ENCODE data around the gene TOP1. TPM values are rescaled to one million over a fixed set of nuclear protein-coding genes. Genes with fewer than 3 reads are reported as not detected.

The TOP1 gene
- total RNA-seq, 4 donors from 2014 or later: 23.1 to 49.9 (median 31.6) TPM

DNA sequence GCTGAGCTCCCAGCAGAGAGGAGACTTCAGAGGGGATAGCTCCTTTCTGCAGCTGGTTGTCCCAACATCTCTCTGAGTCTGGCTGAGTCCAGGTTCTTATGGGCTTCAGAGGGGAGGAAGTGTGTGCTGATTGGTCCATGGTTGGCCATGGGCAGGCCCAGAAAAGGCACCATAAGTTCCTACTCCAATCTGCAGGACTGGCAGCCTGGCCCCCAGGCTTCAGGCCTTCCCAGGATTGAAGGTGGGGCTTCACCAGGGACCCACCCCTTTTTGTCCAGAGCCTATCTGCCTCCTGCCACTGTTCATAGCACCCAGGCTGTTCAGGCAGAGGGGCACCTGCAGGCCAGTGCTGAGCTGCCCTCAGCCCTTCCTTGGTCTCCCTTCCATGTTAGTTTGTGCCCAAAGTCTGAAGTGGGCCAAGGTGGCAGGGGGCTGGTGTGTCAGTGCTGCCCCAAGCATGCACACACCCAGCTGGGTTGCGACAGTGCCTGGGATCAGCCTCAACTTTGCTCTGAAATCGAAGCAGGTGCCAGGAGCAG lies 21.6 kb upstream of the TOP1 start:
- Histone ChIP-seq H3K27ac (no peak overlapping the region), H3K36me3 (no peaks in the 10 kb centered on the region), H3K4me3 (no peak overlapping the region), H3K4me1 (peaks cover 39 to 74% (median 46%) of the 10 kb centered on the region in 3 donors), H3K9me3 (no peaks in the 10 kb centered on the region), H3K27me3 (no peaks in the 10 kb centered on the region)
- DNase-seq: no peak
- TF ChIP-seq CTCF (IDR thresholded peaks at IDR 0.05) (no peak), POLR2A (IDR thresholded peaks at IDR 0.05) (no peak)
- intact Hi-C loops (cut with DNase I): no loop called here
- 80% methylated on average over 2 of the region's 2 CpGs; no CpG with 5 or more reads in 1 of the 2 donors for WGBS, 2 donors

DNA sequence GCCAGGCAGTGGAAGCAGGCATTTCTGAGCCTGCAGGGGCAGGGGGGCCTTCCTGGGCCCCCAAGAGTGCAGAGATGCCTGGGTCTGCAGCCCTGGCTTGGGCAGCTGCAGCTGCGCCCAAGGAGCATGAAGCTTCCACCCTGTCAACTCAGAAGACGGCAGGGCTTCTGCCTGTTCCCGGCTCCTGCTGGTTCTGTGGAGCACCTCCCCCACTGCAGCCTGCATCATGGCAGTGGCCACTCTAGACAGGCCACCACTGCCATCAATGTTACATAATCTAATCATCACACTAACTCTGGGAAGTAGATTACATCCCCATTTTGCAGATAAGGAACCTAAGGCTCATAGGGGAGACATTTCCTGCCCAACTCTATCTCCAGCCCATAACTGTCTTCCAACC lies 21.1 kb upstream of the TOP1 start:
- H3K9me3 ChIP-seq: no peaks in the 10 kb centered on the region
- peaks cover 36 to 75% (median 44%) of the 10 kb centered on the region in 3 donors for H3K4me1 ChIP-seq
- no peaks in the 10 kb centered on the region for H3K36me3 ChIP-seq
- 92 to 95% methylated on average over 3 of the region's 3 CpGs for WGBS, 2 donors
- DNase-seq: no peak
- intact Hi-C loops (cut with DNase I): no loop called here
- H3K27ac ChIP-seq: peak overlapping the region in 1 of 4 donors; percentile 61
- H3K4me3 ChIP-seq: no peak overlapping the region
- no peaks in the 10 kb centered on the region for H3K27me3 ChIP-seq
- TF ChIP-seq CTCF (IDR thresholded peaks at IDR 0.05) (no peak), POLR2A (IDR thresholded peaks at IDR 0.05) (no peak)

GRCh38 chr20:41009946-41010345 lies 18.7 kb upstream of the TOP1 start:
- DNase-seq: no peak
- WGBS, 2 donors: 59 to 81% methylated on average over 2 to 3 of the region's 3 CpGs
- Histone ChIP-seq H3K4me1 (peaks cover 11 to 58% (median 26%) of the 10 kb centered on the region in 3 donors), H3K27me3 (no peaks in the 10 kb centered on the region), H3K9me3 (no peaks in the 10 kb centered on the region), H3K4me3 (no peak overlapping the region), H3K27ac (no peak overlapping the region), H3K36me3 (no peaks in the 10 kb centered on the region)
- TF ChIP-seq CTCF (IDR thresholded peaks at IDR 0.05): no peak
- no peak for TF ChIP-seq POLR2A (IDR thresholded peaks at IDR 0.05)
- intact Hi-C loops (cut with DNase I): no loop called here

GRCh38 chr20:41011551-41012067 lies 17.0 kb upstream of the TOP1 start:
- intact Hi-C loops (cut with DNase I): no loop called here
- H3K27ac ChIP-seq: peak overlapping the region in 1 of 4 donors; percentile 30
- TF ChIP-seq CTCF (IDR thresholded peaks at IDR 0.05): no peak
- TF ChIP-seq POLR2A (IDR thresholded peaks at IDR 0.05): no peak
- H3K27me3 ChIP-seq: no peaks in the 10 kb centered on the region
- no peaks in the 10 kb centered on the region for H3K36me3 ChIP-seq
- H3K4me3 ChIP-seq: no peak overlapping the region
- no peak for DNase-seq
- 53 to 76% methylated on average over 4 to 5 of the region's 5 CpGs for WGBS, 2 donors
- no peaks in the 10 kb centered on the region for H3K9me3 ChIP-seq
- peaks cover 0 to 42% (median 13%) of the 10 kb centered on the region in 3 donors for H3K4me1 ChIP-seq

GRCh38 chr20:41014561-41015088 lies 14.0 kb upstream of the TOP1 start:
- intact Hi-C loops (cut with DNase I): no loop called here

More at GRCh38 chr20:41014561-41015088, 14.0 kb upstream of the TOP1 start:
- no peaks in the 10 kb centered on the region for H3K9me3 ChIP-seq
- no peaks in the 10 kb centered on the region for H3K27me3 ChIP-seq
- no peaks in the 10 kb centered on the region for H3K36me3 ChIP-seq
- 78 to 86% methylated on average over 6 of the region's 6 CpGs for WGBS, 2 donors
- TF ChIP-seq POLR2A (IDR thresholded peaks at IDR 0.05): no peak
- TF ChIP-seq CTCF (IDR thresholded peaks at IDR 0.05): no peak
- peaks cover 0 to 46% (median 18%) of the 10 kb centered on the region in 3 donors for H3K4me1 ChIP-seq
- no peak for DNase-seq
- no peak overlapping the region for H3K4me3 ChIP-seq
- H3K27ac ChIP-seq: no peak overlapping the region
